MM.1S (cell line): ENCODE results near the gene DMXL2.

Experiments used
- DNase-seq: peaks from one replicate; pipeline ENCODE4 v3.0.0-alpha.2; 2015
- H2AFZ ChIP-seq: fragments of 300-600 bp; sonication (generic); 2 replicates; pipeline ENCODE4 v1.6.0; 2016; ENCODE audit warnings: antibody characterized with exemption, low read length
- H3F3A ChIP-seq: fragments of 300-600 bp; sonication (generic); 2 replicates; pipeline ENCODE4 v1.6.1; 2016; ENCODE audit warnings: mild to moderate bottlenecking, antibody characterized with exemption, low read length, moderate library complexity, mixed read lengths; ENCODE audit not compliant: insufficient read depth
- H3K27ac ChIP-seq: fragments of 300-600 bp; sonication (generic); 2 replicates; pipeline ENCODE4 v1.5.1; 2016; ENCODE audit warnings: mild to moderate bottlenecking, low read length
- H3K27me3 ChIP-seq: fragments of 300-600 bp; sonication (generic); replicated peaks from 2 replicates; pipeline ENCODE4 v1.6.0; 2016; ENCODE audit warnings: low read length; ENCODE audit not compliant: insufficient read depth
- H3K36me3 ChIP-seq: fragments of 300-600 bp; sonication (generic); replicated peaks from 2 replicates; pipeline ENCODE4 v1.6.1; 2016; ENCODE audit warnings: mild to moderate bottlenecking, low read length, mixed read lengths; ENCODE audit not compliant: insufficient read depth
- H3K4me1 ChIP-seq: fragments of 300-600 bp; sonication (generic); 2 replicates; pipeline ENCODE4 v1.6.1; 2016; ENCODE audit warnings: low read length, mixed read lengths
- H3K4me2 ChIP-seq: fragments of 300-600 bp; sonication (generic); 2 replicates; pipeline ENCODE4 v1.6.0; 2016; ENCODE audit warnings: low read depth, low read length
- H3K4me3 ChIP-seq: fragments of 300-600 bp; sonication (generic); 2 replicates; pipeline ENCODE4 v1.5.1; 2016; ENCODE audit warnings: low read length, mixed read lengths
- H3K79me2 ChIP-seq: fragments of 300-600 bp; sonication (generic); 2 replicates; pipeline ENCODE4 v1.6.1; 2016; ENCODE audit warnings: mixed run types, low read length, mixed read lengths
- H3K9ac ChIP-seq: fragments of 300-600 bp; sonication (generic); 2 replicates; pipeline ENCODE4 v1.6.1; 2016; ENCODE audit warnings: low read length, mixed read lengths
- H3K9me2 ChIP-seq: fragments of 300-600 bp; sonication (generic); replicated peaks from 2 replicates; pipeline ENCODE4 v1.6.1; 2016; ENCODE audit warnings: mild to moderate bottlenecking, low read length, mixed read lengths; ENCODE audit not compliant: insufficient read depth
- H3K9me3 ChIP-seq: fragments of 300-600 bp; sonication (generic); replicated peaks from 2 replicates; pipeline ENCODE4 v1.6.1; 2016; ENCODE audit warnings: mild to moderate bottlenecking, low read length, mixed read lengths; ENCODE audit not compliant: insufficient read depth
- H4K20me1 ChIP-seq: fragments of 300-600 bp; sonication (generic); 2 replicates; pipeline ENCODE4 v1.6.1; 2016; ENCODE audit warnings: mild to moderate bottlenecking, low read length, moderate library complexity, mixed read lengths; ENCODE audit not compliant: insufficient read depth
- EZH2 ChIP-seq: fragments of 300-600 bp; sonication (generic); optimal IDR thresholded peaks from 2 replicates; pipeline ENCODE3; 2017; ENCODE audit warnings: low read depth, mild to moderate bottlenecking, antibody characterized with exemption, low read length, mixed read lengths
- EZH2phosphoT487 ChIP-seq: fragments of 300-600 bp; sonication (generic); IDR thresholded peaks from 2 replicates; pipeline ENCODE4 v1.6.1; 2018; ENCODE audit warnings: antibody characterized with exemption, low read length
- TF ChIP-seq, protein P1 (sequence below): fragments of 300-600 bp; sonication (generic); IDR thresholded peaks from 2 replicates; pipeline ENCODE4 v1.5.1; 2016; ENCODE audit warnings: antibody characterized with exemption, low read length, mixed read lengths

DMXL2 gene

DNA sequence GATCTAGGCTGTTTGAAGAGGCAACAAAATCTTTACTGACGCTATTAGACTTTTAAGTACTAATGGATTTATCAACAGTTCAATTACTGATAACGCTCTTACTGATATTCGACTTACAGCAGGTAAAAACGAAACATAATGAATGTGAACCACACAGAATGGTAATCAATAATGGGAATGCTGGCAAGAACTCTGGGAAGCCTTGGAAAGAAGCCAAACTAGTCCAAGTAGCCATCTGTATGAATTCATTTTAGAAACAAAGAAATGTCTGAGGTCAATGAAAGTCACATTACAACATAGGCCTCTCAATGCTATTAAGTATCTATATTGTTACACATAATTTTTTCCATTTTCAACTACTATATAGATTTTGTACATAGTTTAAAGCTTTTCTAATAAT is 130.0 kb downstream of the DMXL2 start:
- no peak overlapping the region for H3K27ac ChIP-seq
- no peaks in the 10 kb centered on the region for H3K4me1 ChIP-seq
- no peaks in the 10 kb centered on the region for H3K36me3 ChIP-seq
- no peak for TF ChIP-seq EZH2phosphoT487
- TF ChIP-seq, protein P1, sequence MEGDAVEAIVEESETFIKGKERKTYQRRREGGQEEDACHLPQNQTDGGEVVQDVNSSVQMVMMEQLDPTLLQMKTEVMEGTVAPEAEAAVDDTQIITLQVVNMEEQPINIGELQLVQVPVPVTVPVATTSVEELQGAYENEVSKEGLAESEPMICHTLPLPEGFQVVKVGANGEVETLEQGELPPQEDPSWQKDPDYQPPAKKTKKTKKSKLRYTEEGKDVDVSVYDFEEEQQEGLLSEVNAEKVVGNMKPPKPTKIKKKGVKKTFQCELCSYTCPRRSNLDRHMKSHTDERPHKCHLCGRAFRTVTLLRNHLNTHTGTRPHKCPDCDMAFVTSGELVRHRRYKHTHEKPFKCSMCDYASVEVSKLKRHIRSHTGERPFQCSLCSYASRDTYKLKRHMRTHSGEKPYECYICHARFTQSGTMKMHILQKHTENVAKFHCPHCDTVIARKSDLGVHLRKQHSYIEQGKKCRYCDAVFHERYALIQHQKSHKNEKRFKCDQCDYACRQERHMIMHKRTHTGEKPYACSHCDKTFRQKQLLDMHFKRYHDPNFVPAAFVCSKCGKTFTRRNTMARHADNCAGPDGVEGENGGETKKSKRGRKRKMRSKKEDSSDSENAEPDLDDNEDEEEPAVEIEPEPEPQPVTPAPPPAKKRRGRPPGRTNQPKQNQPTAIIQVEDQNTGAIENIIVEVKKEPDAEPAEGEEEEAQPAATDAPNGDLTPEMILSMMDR, result no peak
- H4K20me1 ChIP-seq, result no peaks in the 10 kb centered on the region
- H3K4me3 ChIP-seq, result no peak overlapping the region
- no peaks in the 10 kb centered on the region for H3K27me3 ChIP-seq
- no peak overlapping the region for H3K4me2 ChIP-seq
- H3K9me2 ChIP-seq, result no peaks in the 10 kb centered on the region
- H3K79me2 ChIP-seq, result no peaks in the 10 kb centered on the region
- no peaks in the 10 kb centered on the region for H3F3A ChIP-seq
- H3K9me3 ChIP-seq, result no peaks in the 10 kb centered on the region
- no peak overlapping the region for H3K9ac ChIP-seq
- DNase-seq, result no peak
- no peak overlapping the region for H2AFZ ChIP-seq

DNA sequence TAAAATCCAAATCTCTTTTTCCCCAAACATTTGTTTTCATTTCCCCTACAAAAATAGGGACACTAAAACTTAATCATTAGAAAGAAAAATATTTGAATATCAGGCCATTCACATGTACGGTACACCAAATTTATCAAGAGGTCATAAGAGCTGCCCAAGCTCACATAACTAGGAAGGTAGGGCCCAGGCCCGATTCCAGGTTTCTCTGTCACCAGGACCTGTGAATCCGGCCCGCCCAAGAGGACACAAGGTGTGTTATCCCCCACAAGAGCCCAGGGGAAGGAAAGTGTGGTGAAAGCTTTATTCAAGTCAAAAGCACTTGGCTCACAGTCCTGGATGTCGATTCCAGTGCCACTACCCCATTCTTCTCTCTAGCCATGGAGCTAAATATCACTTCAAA is 130.6 kb downstream of the DMXL2 start:
- Histone ChIP-seq H3K36me3 (no peaks in the 10 kb centered on the region), H3F3A (no peaks in the 10 kb centered on the region), H3K27ac (no peak overlapping the region), H3K9me3 (no peaks in the 10 kb centered on the region), H3K4me2 (no peak overlapping the region), H3K9me2 (no peaks in the 10 kb centered on the region), H2AFZ (no peak overlapping the region), H3K9ac (no peak overlapping the region), H3K4me3 (no peak overlapping the region), H3K79me2 (no peaks in the 10 kb centered on the region), H3K4me1 (no peaks in the 10 kb centered on the region), H4K20me1 (no peaks in the 10 kb centered on the region), H3K27me3 (no peaks in the 10 kb centered on the region)
- TF ChIP-seq, protein P1, result no peak
- no peak for TF ChIP-seq EZH2phosphoT487
- no peak for TF ChIP-seq EZH2
- DNase-seq, result no peak

DNA sequence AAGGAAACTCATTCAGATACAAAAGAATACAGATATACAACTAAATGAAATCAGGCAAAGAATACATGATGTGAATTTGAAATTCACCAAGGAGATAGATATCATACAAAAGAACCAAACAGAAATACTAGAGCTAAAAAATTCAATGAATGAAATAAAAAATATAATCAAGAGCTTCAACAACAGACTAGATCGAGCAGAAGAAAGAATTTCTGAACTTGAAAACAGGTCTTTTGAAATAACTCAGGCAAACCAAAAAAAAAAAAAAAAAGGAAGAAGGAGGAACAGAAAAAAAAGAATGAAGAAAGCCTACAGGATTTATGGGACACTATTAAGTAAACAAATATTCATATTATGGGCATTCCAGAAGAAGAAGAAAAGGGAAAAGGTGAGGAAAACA is 137.8 kb downstream of the DMXL2 start:
- no peaks in the 10 kb centered on the region for H4K20me1 ChIP-seq
- H3K4me2 ChIP-seq, result no peak overlapping the region
- no peaks in the 10 kb centered on the region for H3F3A ChIP-seq
- no peak overlapping the region for H3K4me3 ChIP-seq
- TF ChIP-seq EZH2phosphoT487, result no peak
- TF ChIP-seq, protein P1, result no peak
- no peak for TF ChIP-seq EZH2
- no peak overlapping the region for H3K27ac ChIP-seq
- H3K4me1 ChIP-seq, result no peaks in the 10 kb centered on the region
- H2AFZ ChIP-seq, result no peak overlapping the region
- no peaks in the 10 kb centered on the region for H3K27me3 ChIP-seq
- H3K36me3 ChIP-seq, result no peaks in the 10 kb centered on the region
- H3K9ac ChIP-seq, result no peak overlapping the region
- H3K9me2 ChIP-seq, result no peaks in the 10 kb centered on the region
- H3K79me2 ChIP-seq, result no peaks in the 10 kb centered on the region
- no peak for DNase-seq
- H3K9me3 ChIP-seq, result no peaks in the 10 kb centered on the region
